Suprapubic skin (tissue), 4 donors: ENCODE measurements around the gene BTG4. TPM values are rescaled to one million over a fixed set of nuclear protein-coding genes. Genes with fewer than 3 reads are reported as not detected.
A peak's percentile ranks its signal among the peaks of the same experiment; 100 is the strongest.

Experiments
- DNase-seq, 2 donors: peaks; one replicate each; pipeline ENCODE4 v3.0.0-alpha.2; 2019; ENCODE audit warnings: low spot score in 2 of 2
- H3K27ac ChIP-seq: fragments of 200-600 bp; sonication (generic); one replicate; pipeline ENCODE4 v1.5.1; 2019
- H3K27me3 ChIP-seq: fragments of 200-600 bp; sonication (generic); one replicate; pipeline ENCODE4 v1.5.1; 2019
- H3K36me3 ChIP-seq: fragments of 200-600 bp; sonication (generic); one replicate; pipeline ENCODE4 v1.5.1; 2019
- H3K4me1 ChIP-seq: fragments of 200-600 bp; sonication (generic); one replicate; pipeline ENCODE4 v1.5.1; 2019
- H3K4me3 ChIP-seq: fragments of 200-600 bp; sonication (generic); one replicate; pipeline ENCODE4 v1.5.1; 2019; ENCODE audit warnings: mild to moderate bottlenecking
- H3K9me3 ChIP-seq: fragments of 200-600 bp; sonication (generic); one replicate; pipeline ENCODE4 v1.5.1; 2019
- CTCF ChIP-seq, 2 donors: fragments of 200-600 bp in 1 of 2; fragments of 450-650 bp in 1 of 2; sonication (generic) in 1 of 2; IDR thresholded peaks; one replicate each; pipeline ENCODE4 v1.5.1; 2016 to 2019; ENCODE audit warnings: antibody characterized with exemption in 2 of 2, mild to moderate bottlenecking in 1 of 2, moderate library complexity in 1 of 2
- EP300 ChIP-seq: sonication (generic); formaldehyde crosslinking; IDR thresholded peaks from one replicate; pipeline ENCODE4 v1.6.1; 2017; ENCODE audit warnings: antibody characterized with exemption
- POLR2A ChIP-seq, 2 donors: fragments of 450-650 bp; IDR thresholded peaks; one replicate each; pipeline ENCODE4 v1.6.1; 2017; ENCODE audit warnings: antibody characterized with exemption in 2 of 2, mild to moderate bottlenecking in 2 of 2, moderate library complexity in 2 of 2
- POLR2AphosphoS5 ChIP-seq, 3 donors: sonication (generic); formaldehyde crosslinking; IDR thresholded peaks; one replicate each; pipeline ENCODE4 v1.6.1; 2017; ENCODE audit warnings: antibody characterized with exemption in 3 of 3
- WGBS: methylation state at CpG from one replicate; pipeline ENCODE4 v1.1.5; 2018; 5-methylcytosine and 5-hydroxymethylcytosine counted together
- total RNA-seq, 4 donors: library from RNA; depleted of rRNA; stranded (reverse); fragments of >200 nt; gene quantifications; one replicate each; pipeline ENCODE4 v1.1.0, GENCODE V29; 2016

The BTG4 gene
- total RNA-seq, 4 donors from 2014 or later, result not detected

- peaks cover 35% of the 10 kb centered on the region for H3K27me3 ChIP-seq
- peak in 1 of 2 donors; percentile 72 for DNase-seq
- no peak within 1 kb of the TSS for H3K27ac ChIP-seq
- no peaks in the 10 kb centered on the region for H3K9me3 ChIP-seq
- peaks cover 22% of the 10 kb centered on the region for H3K4me1 ChIP-seq
- TF ChIP-seq POLR2AphosphoS5 (IDR thresholded peaks at IDR 0.05) (no peak), EP300 (no peak), POLR2A (IDR thresholded peaks at IDR 0.05) (no peak), CTCF (IDR thresholded peaks at IDR 0.05) (no peak)
- 36% methylated on average over 11 of the region's 70 CpGs for WGBS
- no peaks in the 10 kb centered on the region for H3K36me3 ChIP-seq
- H3K4me3 ChIP-seq, result peak within 1 kb of the TSS; percentile 56
Observed at GRCh38 chr11:111540114-111540936, 28.1 kb upstream of the BTG4 start, which contains the start of gene LAYN. TSS of gene LAYN (plus strand) at chr11:111540720. CDS start at chr11:111540844, 124 bp downstream.

GRCh38 chr11:111539426-111540113 lies 27.4 kb upstream of the BTG4 start:
- Histone ChIP-seq H3K27me3 (peaks cover 41% of the 10 kb centered on the region), H3K4me3 (peak overlapping the region; percentile 56), H3K36me3 (no peaks in the 10 kb centered on the region), H3K4me1 (peaks cover 22% of the 10 kb centered on the region), H3K9me3 (no peaks in the 10 kb centered on the region), H3K27ac (no peak overlapping the region)
- 81% methylated on average over 9 of the region's 9 CpGs for WGBS
- DNase-seq, result no peak
- TF ChIP-seq CTCF (IDR thresholded peaks at IDR 0.05), result no peak
- TF ChIP-seq POLR2A (IDR thresholded peaks at IDR 0.05), result no peak
- no peak for TF ChIP-seq EP300
- TF ChIP-seq POLR2AphosphoS5 (IDR thresholded peaks at IDR 0.05), result no peak

- H3K27me3 ChIP-seq, result peaks cover 44% of the 10 kb centered on the region
- 94% methylated on average over 1 of the region's 1 CpG for WGBS
Observed at GRCh38 chr11:111538407-111539114, 26.4 kb upstream of the BTG4 start.

GRCh38 chr11:111537336-111537860 lies 25.2 kb upstream of the BTG4 start:
- TF ChIP-seq POLR2A (IDR thresholded peaks at IDR 0.05), result no peak
- H3K27ac ChIP-seq, result no peak overlapping the region
- 83% methylated on average over 3 of the region's 3 CpGs for WGBS
- H3K9me3 ChIP-seq, result no peaks in the 10 kb centered on the region
- no peaks in the 10 kb centered on the region for H3K36me3 ChIP-seq
- H3K4me3 ChIP-seq, result no peak overlapping the region
- peaks cover 22% of the 10 kb centered on the region for H3K4me1 ChIP-seq
- H3K27me3 ChIP-seq, result peaks cover 44% of the 10 kb centered on the region
- no peak for DNase-seq

More at GRCh38 chr11:111538407-111539114, 26.4 kb upstream of the BTG4 start:
- no peaks in the 10 kb centered on the region for H3K36me3 ChIP-seq
- H3K27ac ChIP-seq, result no peak overlapping the region
- H3K9me3 ChIP-seq, result no peaks in the 10 kb centered on the region
- TF ChIP-seq POLR2A (IDR thresholded peaks at IDR 0.05), result no peak
- TF ChIP-seq CTCF (IDR thresholded peaks at IDR 0.05), result no peak
- TF ChIP-seq EP300, result no peak
- DNase-seq, result no peak
- H3K4me1 ChIP-seq, result peaks cover 22% of the 10 kb centered on the region
- no peak overlapping the region for H3K4me3 ChIP-seq

GRCh38 chr11:111535281-111535680 lies 23.1 kb upstream of the BTG4 start:
- Histone ChIP-seq H3K4me1 (peaks cover 4% of the 10 kb centered on the region), H3K36me3 (no peaks in the 10 kb centered on the region), H3K27ac (no peak overlapping the region), H3K4me3 (no peak overlapping the region), H3K9me3 (no peaks in the 10 kb centered on the region), H3K27me3 (peaks cover 28% of the 10 kb centered on the region)
- TF ChIP-seq POLR2A (IDR thresholded peaks at IDR 0.05), result no peak
- no peak for TF ChIP-seq POLR2AphosphoS5 (IDR thresholded peaks at IDR 0.05)
- TF ChIP-seq CTCF (IDR thresholded peaks at IDR 0.05), result no peak
- no peak for TF ChIP-seq EP300
- 87% methylated on average over 6 of the region's 6 CpGs for WGBS
- DNase-seq, result no peak
